HG02973 (cell line): ENCODE data around the gene LRRC8C.

Experiments used
- ATAC-seq: cut with Tn5 transposase; IDR thresholded peaks from one replicate; pipeline ENCODE4 v1.9.1; 2021; ENCODE audit warnings: moderate library complexity; ENCODE audit not compliant: unreplicated experiment

The LRRC8C gene

GRCh38 chr1:89670163-89670562 lies 37.2 kb downstream of the LRRC8C start:
- ATAC-seq: peak; percentile 98

- ATAC-seq: no peak
These were observed 37.8 kb downstream of the LRRC8C start for GRCh38 chr1:89670711-89671110.

GRCh38 chr1:89671775-89672488 lies 39.0 kb downstream of the LRRC8C start:
- ATAC-seq: no peak

- no peak for ATAC-seq
These were observed 39.7 kb downstream of the LRRC8C start for GRCh38 chr1:89672489-89673183.

- no peak for ATAC-seq
These were observed 40.3 kb downstream of the LRRC8C start for GRCh38 chr1:89673251-89673650.

GRCh38 chr1:89675677-89676076 lies 42.8 kb downstream of the LRRC8C start:
- no peak for ATAC-seq

GRCh38 chr1:89681045-89681729 lies 48.3 kb downstream of the LRRC8C start:
- peak; percentile 69 for ATAC-seq

- ATAC-seq: no peak
These were observed 49.7 kb downstream of the LRRC8C start for GRCh38 chr1:89682611-89683010.

GRCh38 chr1:89685461-89685860 lies 52.5 kb downstream of the LRRC8C start:
- ATAC-seq: no peak

- ATAC-seq: no peak
These were observed 53.6 kb downstream of the LRRC8C start for GRCh38 chr1:89686520-89686919.

- no peak for ATAC-seq
These were observed 54.3 kb downstream of the LRRC8C start for GRCh38 chr1:89687254-89687653.

- ATAC-seq: no peak
These were observed 55.7 kb downstream of the LRRC8C start for GRCh38 chr1:89688607-89689006.

- ATAC-seq: no peak
These were observed 56.3 kb downstream of the LRRC8C start for GRCh38 chr1:89689234-89689633.

- no peak for ATAC-seq
These were observed 57.7 kb downstream of the LRRC8C start for GRCh38 chr1:89690595-89690994.

- ATAC-seq: peak; percentile 48
These were observed 59.9 kb downstream of the LRRC8C start for GRCh38 chr1:89692601-89693521.

- ATAC-seq: no peak
These were observed 62.9 kb downstream of the LRRC8C start for GRCh38 chr1:89695847-89696246.

GRCh38 chr1:89697383-89697782 lies 64.5 kb downstream of the LRRC8C start:
- ATAC-seq: no peak

- no peak for ATAC-seq
These were observed 65.2 kb downstream of the LRRC8C start for GRCh38 chr1:89698020-89698560.

- no peak for ATAC-seq
These were observed 65.7 kb downstream of the LRRC8C start for GRCh38 chr1:89698624-89699023.

- ATAC-seq: no peak
These were observed 66.6 kb downstream of the LRRC8C start for GRCh38 chr1:89699451-89699986.
